HG03520 (cell line): Measurements from ENCODE around the gene GRAMD2A.

Source experiments
- ATAC-seq: cut with Tn5 transposase; IDR thresholded peaks from one replicate; pipeline ENCODE4 v1.9.1; 2021; ENCODE audit warnings: mild to moderate bottlenecking, moderate library complexity; ENCODE audit not compliant: unreplicated experiment

The GRAMD2A gene

DNA sequence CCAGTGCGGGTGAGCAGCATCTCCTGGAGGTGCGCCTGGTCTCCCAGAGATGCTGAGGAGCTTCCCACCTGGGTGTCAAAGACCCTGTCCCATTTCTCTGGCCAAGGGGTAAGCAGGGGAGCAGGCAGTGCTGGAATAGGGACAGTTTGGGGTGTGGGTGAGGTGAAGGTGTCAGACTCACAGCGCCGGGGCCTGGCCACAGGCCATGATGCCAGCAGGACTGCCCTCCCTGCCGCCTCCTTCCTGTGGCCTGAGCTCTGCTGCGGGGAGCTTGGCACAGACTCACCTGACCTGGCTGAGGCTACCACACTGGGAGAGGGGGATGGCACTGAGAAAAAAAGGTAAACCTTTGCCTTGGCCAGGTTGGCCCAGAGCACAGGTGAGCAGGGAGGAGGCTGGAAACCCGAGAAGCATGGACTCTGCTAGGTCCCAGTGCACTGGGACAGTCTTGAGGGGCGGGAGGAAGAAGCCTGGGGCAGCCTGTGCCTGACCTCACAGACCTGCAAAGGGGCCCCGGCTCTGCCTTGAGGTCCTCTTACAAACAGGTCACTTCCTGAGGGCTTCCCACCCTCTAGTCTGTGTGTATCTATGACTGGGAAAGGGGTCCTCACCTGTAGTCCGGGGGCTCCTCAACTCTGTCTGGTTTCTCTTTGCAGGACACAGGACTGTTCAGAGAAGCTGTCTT lies 28.2 kb downstream of the GRAMD2A start:
- ATAC-seq: no peak

- ATAC-seq: no peak
Observed at GRCh38 chr15:72168808-72169190, 28.8 kb downstream of the GRAMD2A start.

- ATAC-seq: no peak
Observed at GRCh38 chr15:72168131-72168807, 29.3 kb downstream of the GRAMD2A start.

DNA sequence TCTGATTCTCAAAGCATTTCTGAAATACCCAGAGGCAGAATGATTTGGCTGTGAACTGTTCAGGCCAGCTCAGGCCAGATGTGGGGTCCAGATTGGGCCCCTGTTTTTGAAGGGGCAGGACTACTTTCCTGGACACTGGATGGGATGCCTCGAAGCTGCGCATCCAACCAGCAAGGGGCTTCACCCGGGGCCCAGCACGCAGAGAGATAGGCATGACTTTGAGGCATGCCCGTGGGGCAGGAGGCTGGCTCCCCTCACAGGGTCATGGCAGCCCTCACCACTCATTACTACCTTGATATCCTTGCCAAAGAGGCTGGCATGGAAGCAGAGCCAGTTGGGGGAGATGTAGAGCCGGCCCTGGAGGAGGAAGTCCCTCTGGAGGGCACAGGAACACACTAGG lies 30.1 kb downstream of the GRAMD2A start:
- no peak for ATAC-seq

DNA sequence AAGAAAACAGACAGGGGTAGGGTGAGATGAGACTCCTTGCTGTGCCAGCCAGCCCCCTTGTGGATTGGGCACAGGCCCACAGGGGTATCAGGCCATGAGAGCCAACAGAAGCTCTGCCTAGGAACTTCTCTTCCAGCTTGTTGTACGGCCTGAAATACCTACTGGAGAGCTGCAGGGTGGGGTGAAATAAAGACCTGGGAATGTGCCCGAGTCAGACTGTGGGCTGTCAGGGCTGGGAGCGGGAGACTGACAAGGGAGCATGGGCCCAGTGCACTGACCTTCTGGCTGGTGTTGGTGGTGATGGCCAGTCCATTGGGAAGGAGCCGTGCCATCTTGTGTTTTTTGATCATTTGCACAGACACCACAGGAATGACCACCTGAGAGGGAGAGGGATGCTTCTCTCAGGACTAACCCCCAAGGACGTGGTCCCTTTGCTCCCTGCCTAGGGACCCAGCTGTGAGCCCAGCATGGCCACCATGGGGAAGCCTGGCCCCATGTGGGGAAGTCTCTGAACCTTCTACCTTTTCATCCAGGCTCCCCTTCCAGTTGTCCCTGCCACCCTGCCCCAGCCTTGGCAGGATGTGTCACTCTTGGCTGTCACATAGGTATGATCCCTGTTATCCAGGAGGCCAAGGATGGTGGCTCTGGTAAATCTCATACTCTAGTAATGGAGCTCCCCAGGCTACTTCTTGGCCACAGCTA lies 30.7 kb downstream of the GRAMD2A start:
- ATAC-seq: no peak

GRCh38 chr15:72163719-72164118 lies 33.9 kb downstream of the GRAMD2A start:
- ATAC-seq: no peak

GRCh38 chr15:72162569-72162968 lies 35.0 kb downstream of the GRAMD2A start:
- ATAC-seq: no peak

DNA sequence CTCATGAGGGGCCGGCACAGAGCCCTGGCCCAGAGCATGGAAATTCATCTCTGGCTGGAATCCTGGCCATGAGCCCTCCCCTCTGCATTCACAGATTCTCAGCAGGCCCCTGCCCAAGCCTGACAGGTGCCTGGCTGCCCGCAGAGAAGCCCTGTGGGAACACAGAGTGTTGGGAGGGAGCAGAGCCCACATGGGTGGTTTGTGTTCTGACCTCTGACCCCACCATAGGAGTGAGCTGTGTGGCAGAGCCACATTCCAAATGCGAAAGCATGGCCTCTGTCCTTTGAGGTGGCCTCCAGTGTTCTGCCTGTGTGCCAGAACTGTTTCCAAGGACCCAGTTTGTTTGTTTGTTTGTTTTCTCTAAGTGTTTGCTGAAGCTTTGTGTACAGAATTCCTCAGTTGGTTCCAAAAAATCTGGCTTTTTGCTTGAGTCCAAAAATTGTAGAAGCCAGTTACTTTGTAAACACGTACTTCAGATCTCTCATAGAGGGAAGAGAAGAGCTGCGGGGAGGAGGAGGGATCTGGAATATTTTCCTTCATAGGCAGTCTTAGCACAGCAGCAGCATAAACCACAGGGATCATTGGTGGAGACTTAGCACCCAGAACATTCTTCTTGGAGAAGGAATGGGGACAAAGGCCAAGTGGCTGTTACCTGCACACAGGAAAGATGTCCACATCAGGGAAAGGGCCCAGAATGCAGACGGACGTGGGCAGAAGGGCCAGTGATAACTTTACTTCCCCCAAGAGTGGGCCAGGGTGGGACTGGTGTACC lies 36.0 kb downstream of the GRAMD2A start:
- ATAC-seq: no peak

DNA sequence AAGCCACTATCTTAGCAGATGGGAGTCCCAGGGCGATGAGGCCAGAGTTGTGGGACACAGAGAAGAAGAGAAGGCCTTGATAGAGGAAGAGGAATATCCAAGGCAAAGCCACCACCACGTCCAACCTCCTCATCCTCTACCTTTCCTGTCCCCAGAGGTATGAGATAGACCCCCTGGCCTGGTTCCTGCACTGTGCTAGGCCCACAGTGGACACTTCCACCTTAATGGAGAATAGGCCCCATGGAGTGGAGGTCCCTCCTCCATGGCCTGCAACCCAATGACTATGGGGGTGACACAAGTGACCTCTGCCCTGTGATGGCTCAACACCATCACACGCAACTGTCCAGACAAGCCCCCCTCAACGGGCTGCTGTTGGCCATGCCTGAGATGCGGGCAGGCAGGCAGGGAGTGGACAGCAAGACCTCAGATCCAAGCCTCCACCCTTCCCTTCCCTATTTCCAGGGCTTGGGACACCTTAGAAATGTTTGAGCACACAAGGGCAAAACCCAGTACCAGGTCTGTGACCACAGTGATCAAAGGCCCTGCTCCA lies 36.8 kb downstream of the GRAMD2A start:
- ATAC-seq: no peak

DNA sequence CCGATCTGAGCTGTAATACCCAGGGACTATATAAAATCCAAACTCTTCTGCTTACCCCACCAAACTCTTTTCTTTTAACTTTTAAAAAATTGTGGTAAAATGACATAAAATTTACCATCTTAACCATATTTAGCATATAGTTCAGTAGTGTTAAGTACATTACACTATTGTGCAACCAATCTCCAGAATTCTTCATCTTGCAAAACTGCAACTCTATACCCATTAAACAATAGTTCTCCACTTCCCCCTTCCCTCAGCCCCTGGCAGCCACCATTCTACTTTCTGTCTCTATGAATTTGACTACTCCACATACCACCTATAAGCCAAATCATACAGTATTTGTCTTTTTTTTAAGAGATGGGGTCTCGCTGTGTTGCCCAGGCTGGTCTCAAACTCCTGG lies 40.7 kb downstream of the GRAMD2A start:
- no peak for ATAC-seq

DNA sequence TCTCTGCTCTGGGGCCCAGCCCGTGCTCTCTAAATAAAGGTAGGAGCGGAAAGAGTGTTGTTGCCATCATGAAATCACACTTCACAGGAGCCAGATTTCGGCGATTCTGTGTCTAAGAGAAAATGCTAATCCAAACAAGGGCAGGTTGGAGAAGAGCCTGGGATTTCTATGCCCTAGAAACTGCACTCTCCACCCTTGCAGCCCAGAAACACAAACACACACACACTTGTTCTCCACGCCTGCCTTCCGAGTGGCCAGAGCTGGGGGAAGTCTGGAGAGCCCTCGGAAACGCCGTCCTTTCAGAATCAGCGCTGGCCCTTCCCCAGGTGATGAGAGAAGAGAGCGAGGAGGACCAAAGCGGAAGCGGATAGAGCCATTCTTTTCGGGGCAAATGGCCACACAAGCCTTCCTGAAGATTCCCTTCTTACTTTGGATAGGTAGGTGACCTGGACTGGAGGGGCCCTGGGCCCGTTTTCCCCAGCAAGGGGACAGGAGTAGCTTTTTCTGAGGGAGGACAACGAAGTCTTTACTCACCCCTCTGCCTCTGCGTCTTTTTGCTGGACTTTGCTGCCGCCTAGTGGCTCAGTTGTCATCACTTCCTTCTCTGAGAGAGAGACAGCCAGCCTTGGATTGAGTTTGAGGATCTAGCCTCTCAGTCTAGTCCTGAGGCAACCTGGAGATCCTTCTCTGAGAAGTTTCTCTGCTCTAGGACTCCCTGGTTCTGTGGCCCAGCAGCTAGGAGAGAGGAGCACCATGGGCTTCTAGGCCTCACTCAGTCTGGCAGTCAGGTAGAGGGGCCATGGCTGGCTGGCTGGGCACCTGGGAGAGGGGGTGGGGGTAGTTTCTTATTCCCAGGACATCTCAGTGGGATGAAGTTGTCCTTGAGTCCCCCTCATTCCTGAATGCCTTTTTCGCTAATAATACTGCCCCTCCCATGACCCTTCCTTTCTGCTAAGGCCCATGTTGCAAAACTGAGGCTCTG lies 41.7 kb downstream of the GRAMD2A start:
- ATAC-seq: no peak

DNA sequence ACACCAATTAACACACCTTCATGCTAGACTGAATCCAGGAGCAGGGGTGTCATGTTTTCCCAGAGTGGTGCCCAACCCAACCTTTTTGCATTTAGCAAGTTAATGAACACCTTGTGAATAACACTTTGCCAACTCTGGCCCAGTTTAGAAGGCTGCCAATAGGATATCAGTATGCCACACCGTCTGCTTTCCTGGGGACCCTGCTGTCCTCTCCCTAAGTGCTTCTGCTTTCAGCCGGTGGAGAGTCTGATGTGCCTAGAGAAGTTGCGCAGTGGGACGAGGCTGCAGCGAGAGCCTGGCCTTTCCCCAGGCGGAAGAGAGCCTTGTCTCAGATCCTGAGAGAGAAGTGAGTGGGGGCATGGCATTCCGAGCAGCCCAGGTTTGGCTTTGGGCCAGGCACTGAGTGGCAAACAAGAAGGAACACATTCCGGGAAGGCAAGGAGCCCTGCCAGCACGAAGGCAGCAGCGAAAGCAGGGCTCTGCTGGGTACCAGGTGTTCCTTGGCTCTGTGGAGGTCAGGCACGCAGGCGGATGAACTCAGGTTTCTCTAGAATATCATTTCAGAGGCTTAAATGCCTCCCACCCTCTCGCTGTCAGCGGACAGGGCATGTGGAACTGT lies 42.5 kb downstream of the GRAMD2A start:
- ATAC-seq: no peak

- ATAC-seq: no peak
Observed at GRCh38 chr15:72154316-72154715, 43.3 kb downstream of the GRAMD2A start.

GRCh38 chr15:72153269-72154000 lies 44.2 kb downstream of the GRAMD2A start:
- no peak for ATAC-seq

DNA sequence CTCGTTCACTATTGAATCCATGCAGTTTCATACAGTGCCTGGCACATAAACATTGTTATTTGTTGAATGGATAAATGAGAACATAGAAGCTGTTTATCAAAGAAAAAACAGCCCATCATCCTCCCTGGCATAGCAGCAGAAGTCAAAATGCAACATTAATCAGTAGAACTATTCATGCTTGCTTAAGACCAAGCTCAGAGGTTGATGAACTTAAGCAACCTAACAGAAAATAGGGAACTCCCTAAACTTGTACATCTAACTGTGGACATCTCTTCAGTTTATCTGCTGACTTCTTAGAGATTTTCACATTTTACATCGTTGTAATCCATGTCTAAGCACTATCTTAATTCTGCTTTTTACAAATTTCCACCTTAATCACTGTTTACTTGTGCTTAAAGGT lies 50.2 kb downstream of the GRAMD2A start:
- ATAC-seq: no peak

GRCh38 chr15:72146934-72147333 lies 50.7 kb downstream of the GRAMD2A start:
- no peak for ATAC-seq

- ATAC-seq: no peak
Observed at GRCh38 chr15:72146221-72146620, 51.4 kb downstream of the GRAMD2A start.

- ATAC-seq: peak; percentile 96
Observed at GRCh38 chr15:72141171-72142084, 56.2 kb downstream of the GRAMD2A start.
